ENCODE measurements around the gene KRTAP1-1. TPM values are rescaled to one million over a fixed set of nuclear protein-coding genes. Genes with fewer than 3 reads are reported as not detected.

The KRTAP1-1 gene
- total and polyA plus RNA-seq, 2 experiments from 2014 or later: not detected

GRCh38 chr17:41024697-41025096 lies 16.6 kb downstream of the KRTAP1-1 start:
- no peaks in the 10 kb centered on the region for H3K36me3 ChIP-seq (ENCODE audit: insufficient read depth)
- no peaks in the 10 kb centered on the region for H3K79me2 ChIP-seq (replicated peaks; ENCODE audit: insufficient read depth)
- H3K4me1 Mint-ChIP-seq: no peaks in the 10 kb centered on the region
- H4K20me1 ChIP-seq (replicated peaks; ENCODE audit: insufficient read depth): no peaks in the 10 kb centered on the region
- H3K4me3 ChIP-seq: no peak overlapping the region
- no peaks in the 10 kb centered on the region for H3K4me1 ChIP-seq (ENCODE audit: insufficient read depth)
- H3F3A ChIP-seq (replicated peaks; ENCODE audit: low read depth): no peaks in the 10 kb centered on the region
- H3K27ac ChIP-seq (ENCODE audit: low read depth): no peak overlapping the region
- H3K36me3 Mint-ChIP-seq (ENCODE audit: low read depth): no peaks in the 10 kb centered on the region
- ATAC-seq (no peak), DNase-seq (ENCODE audit: low spot score) (no peak)
- no peak overlapping the region for H2AFZ ChIP-seq
- no peaks in the 10 kb centered on the region for H3K9me3 Mint-ChIP-seq
- H3K27me3 Mint-ChIP-seq (ENCODE audit: insufficient read depth, low read depth, poor library complexity): peaks cover 2% of the 10 kb centered on the region
- no peak overlapping the region for H3K27ac Mint-ChIP-seq
- no peak overlapping the region for H3K4me2 ChIP-seq
- H3K27me3 ChIP-seq (ENCODE audit: insufficient read depth): no peaks in the 10 kb centered on the region
- TF ChIP-seq ZNF331 (CRISPR knock-in tag; IDR thresholded peaks at IDR 0.05; ENCODE audit: low read depth) (no peak), ZNF462 (CRISPR knock-in tag; IDR thresholded peaks at IDR 0.05) (no peak), POLR2AphosphoS5 (IDR thresholded peaks at IDR 0.05; ENCODE audit: low read depth) (no peak), REST (IDR thresholded peaks at IDR 0.05; ENCODE audit: unreplicated experiment) (no peak), CREB1 (CRISPR knock-in tag; IDR thresholded peaks at IDR 0.05; ENCODE audit: low read depth) (no peak), JUNB (IDR thresholded peaks at IDR 0.05; ENCODE audit: unreplicated experiment) (no peak), ZNF114 (CRISPR knock-in tag; IDR thresholded peaks at IDR 0.05) (no peak), ETS1 (IDR thresholded peaks at IDR 0.05) (no peak), EZH2 (IDR thresholded peaks at IDR 0.05; ENCODE audit: low read depth, unreplicated experiment) (no peak), EZH2phosphoT487 (IDR thresholded peaks at IDR 0.05; ENCODE audit: unreplicated experiment) (no peak)
- no peaks in the 10 kb centered on the region for H3K9me2 ChIP-seq (ENCODE audit: insufficient read depth)
- H3K4me3 Mint-ChIP-seq: no peak overlapping the region

All from GM23338 (cell line).